IMR-90 (cell line): ENCODE measurements around the gene ZBTB7B. TPM values are rescaled to one million over a fixed set of nuclear protein-coding genes. Genes with fewer than 3 reads are reported as not detected.

ENCODE experiments used
- ATAC-seq: fragments of 200-7000 bp; cut with Tn5 transposase; 2 replicates; pipeline ENCODE4 v1.9.1; 2020; ENCODE audit warnings: low read depth, mild to moderate bottlenecking, moderate library complexity
- BruUV-seq: library from RNA; stranded (reverse); fragments of 400-500 nt; replicated peaks from 2 replicates; lab custom pipeline; 2021; lab: Mats Ljungman, UMichigan
- CTCF ChIA-PET: fragments of 300-600 bp; formaldehyde crosslinking; extraction: SDS; loops from one replicate; lab custom pipeline; 2021; ENCODE audit warnings: antibody characterized with exemption; lab: Yijun Ruan, JAX
- POLR2A ChIA-PET: fragments of 300-600 bp; sonication (Branson Sonifier 250); formaldehyde crosslinking; loops from one replicate; lab custom pipeline; 2022; ENCODE audit warnings: antibody characterized with exemption; ENCODE audit not compliant: unreplicated experiment; lab: Charles Lee
- DNase-seq: peaks from one replicate; pipeline ENCODE4 v3.0.0; 2013
- H2AFZ ChIP-seq: replicated peaks from 2 replicates; pipeline ENCODE3; 2013; ENCODE audit warnings: low read length, mild to moderate bottlenecking; ENCODE audit not compliant: poor library complexity
- H2AK5ac ChIP-seq: 2 replicates; pipeline ENCODE4 v1.6.1; 2013; ENCODE audit warnings: low read depth, low read length, inconsistent platforms
- H2AK9ac ChIP-seq: replicated peaks from 2 replicates; pipeline ENCODE3; 2013; ENCODE audit warnings: mild to moderate bottlenecking, low read depth, low read length, moderate library complexity; ENCODE audit not compliant: poor library complexity
- H2BK120ac ChIP-seq: 2 replicates; pipeline ENCODE4 v1.6.1; 2013; ENCODE audit warnings: low read depth, low read length, inconsistent platforms
- H2BK15ac ChIP-seq: 3 replicates; pipeline ENCODE4 v1.6.1; 2013; ENCODE audit warnings: low read depth, low read length, inconsistent platforms
- H2BK20ac ChIP-seq: 2 replicates; pipeline ENCODE4 v1.6.1; 2013; ENCODE audit warnings: low read depth, mild to moderate bottlenecking, inconsistent platforms, low read length, moderate library complexity
- H2BK5ac ChIP-seq: 2 replicates; pipeline ENCODE4 v1.6.1; 2013; ENCODE audit warnings: mild to moderate bottlenecking, low read depth, low read length, inconsistent platforms; ENCODE audit not compliant: poor library complexity, severe bottlenecking
- H3K14ac ChIP-seq: replicated peaks from 2 replicates; pipeline ENCODE4 v1.6.1; 2013; ENCODE audit warnings: low read depth, low read length, inconsistent platforms
- H3K18ac ChIP-seq: 2 replicates; pipeline ENCODE4 v1.6.1; 2013; ENCODE audit warnings: low read depth, low read length, control low read depth
- H3K23ac ChIP-seq: 2 replicates; pipeline ENCODE4 v1.6.1; 2013; ENCODE audit warnings: low read depth, low read length, inconsistent platforms
- H3K27ac ChIP-seq: 2 replicates; pipeline ENCODE4 v1.5.1; 2013; ENCODE audit warnings: mild to moderate bottlenecking, control low read depth, low read length; ENCODE audit not compliant: insufficient read depth
- H3K27me3 ChIP-seq: 2 replicates; pipeline ENCODE4 v1.6.1; 2013; ENCODE audit warnings: low read length; ENCODE audit not compliant: control insufficient read depth, insufficient read depth
- H3K36me3 ChIP-seq: 2 replicates; pipeline ENCODE4 v1.6.1; 2013; ENCODE audit warnings: low read length, mixed read lengths; ENCODE audit not compliant: control insufficient read depth, insufficient read depth
- H3K4ac ChIP-seq: 2 replicates; pipeline ENCODE4 v1.6.1; 2013; ENCODE audit warnings: low read depth, low read length, inconsistent platforms
- H3K4me1 ChIP-seq: 2 replicates; pipeline ENCODE4 v1.6.1; 2013; ENCODE audit warnings: low read length, mixed read lengths; ENCODE audit not compliant: control insufficient read depth, insufficient read depth
- H3K4me2 ChIP-seq: 2 replicates; pipeline ENCODE4 v1.6.1; 2013; ENCODE audit warnings: low read depth, mild to moderate bottlenecking, control low read depth, low read length, moderate library complexity
- H3K4me3 ChIP-seq: 2 replicates; pipeline ENCODE4 v1.5.1; 2013; ENCODE audit warnings: low read depth, mild to moderate bottlenecking, control low read depth, low read length, moderate library complexity; ENCODE audit not compliant: insufficient read depth
- H3K56ac ChIP-seq: 2 replicates; pipeline ENCODE4 v1.6.1; 2013; ENCODE audit warnings: low read length, inconsistent platforms; ENCODE audit not compliant: insufficient read depth; ENCODE audit errors: extremely low read depth
- H3K79me1 ChIP-seq, 2 experiments: 2 replicates each; pipeline ENCODE4 v1.6.1; 2013; ENCODE audit warnings: low read length in 2 of 2, inconsistent platforms in 1 of 2, low read depth in 1 of 2
- H3K9ac ChIP-seq: 2 replicates; pipeline ENCODE4 v1.6.1; 2013; ENCODE audit warnings: low read depth, low read length, control low read depth
- H3K9me1 ChIP-seq: 2 replicates; pipeline ENCODE4 v1.6.1; 2013; ENCODE audit warnings: low read length, inconsistent platforms; ENCODE audit not compliant: insufficient read depth
- H3K9me3 ChIP-seq: 2 replicates; pipeline ENCODE4 v1.6.1; 2013; ENCODE audit warnings: low read length; ENCODE audit not compliant: control insufficient read depth, insufficient read depth
- H4K20me1 ChIP-seq: 2 replicates; pipeline ENCODE4 v1.6.1; 2013; ENCODE audit warnings: low read length, inconsistent platforms; ENCODE audit not compliant: insufficient read depth
- H4K5ac ChIP-seq: 2 replicates; pipeline ENCODE4 v1.6.1; 2013; ENCODE audit warnings: mild to moderate bottlenecking, low read depth, low read length, control low read depth
- H4K8ac ChIP-seq, 2 experiments: 2 replicates each; pipeline ENCODE4 v1.6.1; 2013; ENCODE audit warnings: low read depth in 2 of 2, low read length in 2 of 2, control low read depth in 1 of 2, inconsistent platforms in 1 of 2
- H4K91ac ChIP-seq: 2 replicates; pipeline ENCODE4 v1.6.1; 2013; ENCODE audit warnings: low read depth, low read length, inconsistent platforms; ENCODE audit not compliant: insufficient read depth
- BHLHE40 ChIP-seq: fragments of 150-350 bp; IDR thresholded peaks from 2 replicates; pipeline ENCODE4 v1.6.1; 2016; ENCODE audit warnings: mild to moderate bottlenecking, low read depth, low read length
- CEBPB ChIP-seq: IDR thresholded peaks from 2 replicates; pipeline ENCODE4 v1.6.1; 2012; ENCODE audit warnings: low read depth, low read length, improper control_type of control experiment
- FOS ChIP-seq: fragments of 150-350 bp; IDR thresholded peaks from 2 replicates; pipeline ENCODE4 v1.6.1; 2016; ENCODE audit warnings: low read depth, low read length
- MAFK ChIP-seq: IDR thresholded peaks from 2 replicates; pipeline ENCODE4 v1.6.1; 2012; ENCODE audit warnings: low read depth, low read length, improper control_type of control experiment
- MAZ ChIP-seq: IDR thresholded peaks from 2 replicates; pipeline ENCODE4 v1.6.1; 2012; ENCODE audit warnings: low read depth, mild to moderate bottlenecking, low read length, improper control_type of control experiment, moderate library complexity, borderline replicate concordance
- MXI1 ChIP-seq: IDR thresholded peaks from 2 replicates; pipeline ENCODE4 v1.6.1; 2012; ENCODE audit warnings: low read depth, mild to moderate bottlenecking, low read length, moderate library complexity, borderline replicate concordance
- NFE2L2 ChIP-seq: fragments of 150-350 bp; IDR thresholded peaks from 2 replicates; pipeline ENCODE4 v1.6.1; 2016; ENCODE audit warnings: low read depth, mild to moderate bottlenecking, low read length
- POLR2A ChIP-seq: IDR thresholded peaks from 2 replicates; pipeline ENCODE4 v1.6.1; 2012; ENCODE audit warnings: mild to moderate bottlenecking, low read depth, low read length
- RAD21 ChIP-seq: IDR thresholded peaks from 2 replicates; pipeline ENCODE4 v1.6.1; 2012; ENCODE audit warnings: low read length, improper control_type of control experiment
- RCOR1 ChIP-seq: IDR thresholded peaks from 2 replicates; pipeline ENCODE4 v1.6.1; 2012; ENCODE audit warnings: mild to moderate bottlenecking, low read length, improper control_type of control experiment; ENCODE audit not compliant: insufficient replicate concordance
- RFX5 ChIP-seq: IDR thresholded peaks from 2 replicates; pipeline ENCODE4 v1.8.0; 2012; ENCODE audit warnings: low read depth, mild to moderate bottlenecking, low read length, moderate library complexity
- SMC3 ChIP-seq: fragments of 150-350 bp; IDR thresholded peaks from 2 replicates; pipeline ENCODE4 v1.6.1; 2016; ENCODE audit warnings: low read depth, mild to moderate bottlenecking, antibody characterized with exemption, low read length, moderate library complexity
- WGBS, 2 experiments: methylation state at CpG; one replicate each; pipeline versions ENCODE4 v1.1.5 to v1.1.7; 2013; ENCODE audit warnings: missing lambda C conversion rate in 2 of 2; ENCODE audit not compliant: insufficient read length in 1 of 2; ENCODE audit errors: extremely low coverage in 2 of 2; 5-methylcytosine and 5-hydroxymethylcytosine counted together
- dilution Hi-C: fragments of 300-500 bp; cut with HindIII; formaldehyde crosslinking; loops from one replicate; pipeline ENCODE4 v1.14.3; 2018; ENCODE audit warnings: low sequenced_read_pairs; ENCODE audit not compliant: unreplicated experiment
- in situ Hi-C: fragments of 300-500 bp; cut with MboI; formaldehyde crosslinking; loops from 3 replicates; pipeline ENCODE4 v1.14.3; 2019; ENCODE audit warnings: low sequenced_read_pairs, inconsistent platforms, mixed read lengths
- intact Hi-C: fragments of 100-400 bp; cut with micrococcal nuclease; formaldehyde crosslinking; loops from 2 replicates; pipeline ENCODE4 v1.10.0; 2022
- polyA plus RNA-seq, 3 experiments: library from polyadenylated mRNA; depleted of rRNA; stranded (reverse); fragments of >200 nt; gene quantifications; 2 replicates each; pipeline ENCODE4 v1.2.3, GENCODE V29; 2012; ENCODE audit warnings: low replicate concordance in 1 of 3
- total RNA-seq: library from RNA; depleted of rRNA; stranded (reverse); fragments of >200 nt; gene quantifications from 2 replicates; pipeline ENCODE4 v1.2.3, GENCODE V29; 2012
- TF ChIP-seq, protein P1 (sequence below): fragments of 150-350 bp; IDR thresholded peaks from 2 replicates; pipeline ENCODE4 v1.6.1; 2016; ENCODE audit warnings: low read depth, mild to moderate bottlenecking, low read length, moderate library complexity, borderline replicate concordance

Gene ZBTB7B
- total and polyA plus RNA-seq, 2 of the 4 experiments (the other 2 are of a cell fraction), result 7.7 to 17.4 TPM

DNA sequence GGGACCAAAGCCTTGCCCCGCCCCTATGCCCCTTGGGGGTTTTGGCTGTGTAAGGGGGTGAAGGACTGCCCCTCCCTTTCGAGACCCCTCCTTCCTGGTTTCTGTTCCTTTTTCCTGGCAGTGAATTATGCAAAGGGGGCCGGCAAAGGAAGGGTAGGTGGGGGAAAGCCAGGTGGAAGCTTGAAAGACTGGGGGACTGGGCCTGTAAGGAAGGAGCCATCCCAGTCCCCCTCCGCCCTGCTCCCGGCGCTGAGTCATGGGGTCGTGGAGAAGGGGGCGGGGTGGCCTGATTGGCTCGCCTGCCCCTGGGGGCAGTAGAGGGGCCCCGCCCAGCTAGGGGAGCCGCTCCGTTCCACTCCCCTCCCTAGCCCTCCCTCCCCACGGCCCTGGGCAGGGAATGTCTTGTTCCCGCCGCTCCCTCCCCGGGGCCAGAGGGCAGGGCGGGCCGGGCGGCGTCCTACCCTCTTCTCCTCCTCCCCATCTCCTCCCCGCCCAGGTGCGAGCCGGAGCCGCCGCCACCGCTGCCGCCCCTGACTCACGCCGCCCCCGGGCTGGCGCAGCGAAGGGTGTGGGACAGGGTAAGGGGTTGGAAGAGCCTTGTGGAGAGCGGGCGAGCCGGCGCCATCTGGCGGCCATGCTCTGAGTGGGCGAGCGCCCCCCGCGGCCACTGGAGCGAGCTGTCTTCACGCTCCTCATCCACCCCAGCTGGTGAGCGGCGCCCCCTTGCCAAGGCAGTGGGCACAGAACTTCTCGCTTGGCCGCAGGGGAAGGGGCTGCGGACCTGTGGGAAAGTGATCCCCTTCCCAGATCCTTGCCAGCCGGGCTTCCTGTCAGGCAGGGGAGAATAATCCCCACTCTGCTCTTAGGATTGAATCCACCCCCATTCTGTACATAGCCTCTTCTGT is 14.7 kb downstream of the ZBTB7B start:
- intact Hi-C loops (loop anchor here (1.0 kb wide), 1 partner anchor 61 kb away; the partner anchor contains the start of gene PBXIP1), in situ Hi-C loops (no loop called here), dilution Hi-C loops (no loop called here)
- Histone ChIP-seq H2AK9ac (peak overlapping the region; percentile 95), H3K18ac (no peak overlapping the region), H3K27me3 (no peaks in the 10 kb centered on the region), H3K23ac (no peak overlapping the region), H3K4ac (peak overlapping the region; percentile 72), H2BK20ac (no peak overlapping the region), H3K79me1 (peaks cover 0 to 11% of the 10 kb centered on the region in 2 experiments; a peak in 1 of 4 replicates), H3K4me3 (peak overlapping the region; percentile 41), H3K9me1 (0 out of 2 replicates have a peak, but pooled peaks cover 2% of the 10 kb centered on the region), H2AFZ (peak overlapping the region; percentile 91), H4K5ac (peak overlapping the region; percentile 38; the same call in 1 of the 2 replicates), H3K9me3 (no peaks in the 10 kb centered on the region), H3K4me2 (peak overlapping the region; percentile 71), H4K20me1 (peaks cover 8% of the 10 kb centered on the region), H3K27ac (peak overlapping the region; percentile 41), H3K36me3 (peaks cover 22% of the 10 kb centered on the region), H3K14ac (peak overlapping the region; percentile 21), H4K8ac (peak overlapping the region; percentile 52 to 71; a peak in 3 of 4 replicates), H2BK5ac (peak overlapping the region; percentile 44), H2BK15ac (no peak overlapping the region; the same call in 2 of the 3 replicates), H2BK120ac (peak overlapping the region; percentile 50; the same call in 1 of the 2 replicates), H3K9ac (peak overlapping the region; percentile 50), H3K4me1 (peaks cover 6% of the 10 kb centered on the region; the same call in 1 of the 2 replicates), H2AK5ac (peak overlapping the region; percentile 64), H3K56ac (no peak overlapping the region; the same call in 1 of the 2 replicates), H4K91ac (peak overlapping the region; percentile 44)
- ATAC-seq (peak; percentile 94), DNase-seq (peak; percentile 83)
- WGBS, 2 experiments, result no CpG with 5 or more reads among the region's 49 CpGs
- POLR2A ChIA-PET, result interaction anchor here (0.6 kb wide), 1 partner anchor 61 kb away, joined by 7 read pairs; the partner anchor contains the start of gene PBXIP1
- CTCF ChIA-PET, result interaction anchor here (1.0 to 2.3 kb wide), 7 partner anchors 10 to 48 kb away, joined by 3 to 7 read pairs (median 4); no protein-coding TSS in a partner anchor
- no TSS peak for BruUV-seq
- peak; percentile 86 for TF ChIP-seq MAZ
- 0 out of 2 replicates have a peak, but pooled peaks have one; percentile 34 for TF ChIP-seq BHLHE40
- no peak for TF ChIP-seq POLR2A
- TF ChIP-seq NFE2L2, result no peak
- TF ChIP-seq, protein P1, sequence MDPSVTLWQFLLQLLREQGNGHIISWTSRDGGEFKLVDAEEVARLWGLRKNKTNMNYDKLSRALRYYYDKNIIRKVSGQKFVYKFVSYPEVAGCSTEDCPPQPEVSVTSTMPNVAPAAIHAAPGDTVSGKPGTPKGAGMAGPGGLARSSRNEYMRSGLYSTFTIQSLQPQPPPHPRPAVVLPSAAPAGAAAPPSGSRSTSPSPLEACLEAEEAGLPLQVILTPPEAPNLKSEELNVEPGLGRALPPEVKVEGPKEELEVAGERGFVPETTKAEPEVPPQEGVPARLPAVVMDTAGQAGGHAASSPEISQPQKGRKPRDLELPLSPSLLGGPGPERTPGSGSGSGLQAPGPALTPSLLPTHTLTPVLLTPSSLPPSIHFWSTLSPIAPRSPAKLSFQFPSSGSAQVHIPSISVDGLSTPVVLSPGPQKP, result no peak
- no peak for TF ChIP-seq CEBPB
- TF ChIP-seq RFX5, result peak; percentile 4; the same call in 1 of the 2 replicates
- peak; percentile 95 for TF ChIP-seq SMC3
- TF ChIP-seq MXI1, result peak; percentile 73; the same call in 1 of the 2 replicates
- TF ChIP-seq RCOR1, result peak; percentile 32
- TF ChIP-seq FOS, result peak; percentile 43
- peak; percentile 83 for TF ChIP-seq RAD21
- TF ChIP-seq MAFK, result peak; percentile 15; the same call in 1 of the 2 replicates
